ENCODE data around the gene CLCN1.

Gene CLCN1

GRCh38 chr7:143359771-143360353 is 44.0 kb downstream of the CLCN1 start:
- POLR2A ChIA-PET = no interaction called here
- 70% methylated on average over 11 of the region's 11 CpGs for WGBS (ENCODE audit: insufficient coverage)
- DNase-seq = peak in 2 of 3 donors; percentile 75 to 78

DNA sequence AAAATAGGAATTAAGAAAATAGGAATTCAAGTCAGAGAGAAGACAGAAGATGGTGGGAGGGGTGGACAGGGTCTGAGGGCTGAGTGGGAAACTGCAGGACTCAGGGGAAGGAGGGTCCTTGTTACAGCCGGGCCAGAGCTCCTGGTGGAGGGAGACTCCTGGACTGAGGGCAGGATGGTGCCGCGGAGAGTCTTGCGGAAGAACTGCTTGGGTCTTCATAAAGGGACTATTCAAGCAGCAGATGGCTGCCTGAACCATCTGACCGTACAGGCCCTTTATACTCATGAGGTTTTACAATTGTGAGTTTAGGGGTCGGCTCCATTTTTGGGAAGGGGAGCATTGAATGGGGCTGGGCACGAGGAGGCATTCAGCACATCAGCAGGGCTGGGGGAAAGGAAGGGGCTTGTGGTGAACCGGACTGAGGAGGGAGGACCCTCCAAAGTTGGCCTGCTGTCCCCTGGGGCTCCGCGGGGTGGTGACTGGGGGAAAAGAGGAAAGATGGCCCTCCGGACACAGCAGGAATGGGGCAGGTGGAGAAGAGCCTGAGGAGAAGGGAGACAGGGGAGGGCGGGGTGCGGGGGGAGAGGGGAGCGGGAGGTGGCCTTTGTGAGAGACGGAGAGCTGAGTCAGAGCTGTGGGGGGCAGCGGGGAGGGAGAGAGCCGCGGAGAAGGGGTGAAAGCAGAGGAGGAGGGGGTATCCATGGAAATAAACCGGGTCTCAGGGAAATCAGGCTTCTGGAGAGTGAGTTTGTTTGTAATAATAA is 45.1 kb downstream of the CLCN1 start:
- CTCF ChIA-PET = interaction anchor here (1.1 to 3.2 kb wide), 5 partner anchors 9 to 15 kb away, joined by 3 to 23 read pairs (median 10); no protein-coding TSS in a partner anchor
- peaks cover 11 to 53% (median 24%) of the 10 kb centered on the region in 5 experiments for H3K27me3 ChIP-seq (replicated peaks in 2 of 5; ENCODE audit: control insufficient read depth in 4 of 5, insufficient read depth in 5 of 5, low read length in 4 of 5)
- H3K4me1 ChIP-seq (ENCODE audit: control extremely low read depth in 1 of 4, control insufficient read depth in 4 of 4, insufficient read depth in 4 of 4, low read length in 3 of 4) = peaks cover 0 to 18% (median 13%) of the 10 kb centered on the region in 4 experiments
- H3K36me3 ChIP-seq (ENCODE audit: control insufficient read depth in 4 of 4, insufficient read depth in 4 of 4, low read length in 3 of 4) = no peaks in the 10 kb centered on the region
- H3K4me3 ChIP-seq (ENCODE audit: control insufficient read depth in 1 of 7, extremely low read depth in 1 of 7, insufficient read depth in 4 of 7, low read depth in 2 of 7, low read length in 6 of 7) = peak overlapping the region in 1 of 7 experiments; percentile 81
- DNase-seq = peak in 2 of 3 donors; percentile 39 to 58
- no peak overlapping the region for H3K27ac ChIP-seq (ENCODE audit: insufficient read depth in 1 of 2, low read depth in 1 of 2, low read length in 2 of 2, poor library complexity in 1 of 2, severe bottlenecking in 2 of 2)
- WGBS (ENCODE audit: insufficient coverage) = 70% methylated on average over 19 of the region's 19 CpGs
- no peaks in the 10 kb centered on the region for H3K9me3 ChIP-seq (ENCODE audit: control extremely low read depth in 1 of 5, control insufficient read depth in 4 of 5, insufficient read depth in 2 of 5, low read depth in 1 of 5, low read length in 4 of 5)
- POLR2A ChIA-PET = no interaction called here

More at GRCh38 chr7:143359771-143360353, 44.0 kb downstream of the CLCN1 start:
- Histone ChIP-seq H3K9me3 (ENCODE audit: control extremely low read depth in 1 of 5, control insufficient read depth in 4 of 5, insufficient read depth in 2 of 5, low read depth in 1 of 5, low read length in 4 of 5) (no peaks in the 10 kb centered on the region), H3K4me1 (ENCODE audit: control extremely low read depth in 1 of 4, control insufficient read depth in 4 of 4, insufficient read depth in 4 of 4, low read length in 3 of 4) (peaks cover 0 to 18% (median 13%) of the 10 kb centered on the region in 4 experiments), H3K27me3 (replicated peaks in 2 of 5; ENCODE audit: control insufficient read depth in 4 of 5, insufficient read depth in 5 of 5, low read length in 4 of 5) (peaks cover 11 to 44% (median 22%) of the 10 kb centered on the region in 5 experiments), H3K27ac (ENCODE audit: insufficient read depth in 1 of 2, low read depth in 1 of 2, low read length in 2 of 2, poor library complexity in 1 of 2, severe bottlenecking in 2 of 2) (no peak overlapping the region), H3K4me3 (ENCODE audit: control insufficient read depth in 1 of 7, extremely low read depth in 1 of 7, insufficient read depth in 4 of 7, low read depth in 2 of 7, low read length in 6 of 7) (no peak overlapping the region), H3K36me3 (ENCODE audit: control insufficient read depth in 4 of 4, insufficient read depth in 4 of 4, low read length in 3 of 4) (no peaks in the 10 kb centered on the region)
- CTCF ChIA-PET = interaction anchor here (1.1 to 3.2 kb wide), 5 partner anchors 10 to 15 kb away, joined by 3 to 23 read pairs (median 10); no protein-coding TSS in a partner anchor

- Histone ChIP-seq H3K4me1 (ENCODE audit: control extremely low read depth in 1 of 4, control insufficient read depth in 4 of 4, insufficient read depth in 4 of 4, low read length in 3 of 4) (peaks cover 0 to 18% (median 13%) of the 10 kb centered on the region in 4 experiments), H3K36me3 (ENCODE audit: control insufficient read depth in 4 of 4, insufficient read depth in 4 of 4, low read length in 3 of 4) (no peaks in the 10 kb centered on the region), H3K27me3 (replicated peaks in 2 of 5; ENCODE audit: control insufficient read depth in 4 of 5, insufficient read depth in 5 of 5, low read length in 4 of 5) (peaks cover 11 to 53% (median 24%) of the 10 kb centered on the region in 5 experiments), H3K4me3 (ENCODE audit: control insufficient read depth in 1 of 7, extremely low read depth in 1 of 7, insufficient read depth in 4 of 7, low read depth in 2 of 7, low read length in 6 of 7) (peak overlapping the region in 4 of 7 experiments; percentile 44 to 81 (median 64)), H3K9me3 (ENCODE audit: control extremely low read depth in 1 of 5, control insufficient read depth in 4 of 5, insufficient read depth in 2 of 5, low read depth in 1 of 5, low read length in 4 of 5) (no peaks in the 10 kb centered on the region), H3K27ac (ENCODE audit: insufficient read depth in 1 of 2, low read depth in 1 of 2, low read length in 2 of 2, poor library complexity in 1 of 2, severe bottlenecking in 2 of 2) (no peak overlapping the region)
- CTCF ChIA-PET = interaction anchor here (1.2 to 3.2 kb wide), 4 partner anchors 9 to 13 kb away, joined by 3 to 23 read pairs (median 7); no protein-coding TSS in a partner anchor
- POLR2A ChIA-PET = no interaction called here
- 3% methylated on average over 19 of the region's 46 CpGs for WGBS (ENCODE audit: insufficient coverage)
- no peak for DNase-seq
These were observed 45.7 kb downstream of the CLCN1 start for GRCh38 chr7:143361552-143362130.

GRCh38 chr7:143362131-143363015 is 46.5 kb downstream of the CLCN1 start, which contains the start of gene FAM131B:
Gene FAM131B, minus strand, starts transcription at chr7:143362713. Its CDS starts 110 bp downstream, at chr7:143362603.
- DNase-seq = peak in 1 of 3 donors; percentile 40
- peaks cover 0 to 18% (median 13%) of the 10 kb centered on the region in 4 experiments for H3K4me1 ChIP-seq (ENCODE audit: control extremely low read depth in 1 of 4, control insufficient read depth in 4 of 4, insufficient read depth in 4 of 4, low read length in 3 of 4)
- H3K27ac ChIP-seq (ENCODE audit: insufficient read depth in 1 of 2, low read depth in 1 of 2, low read length in 2 of 2, poor library complexity in 1 of 2, severe bottlenecking in 2 of 2) = no peak within 1 kb of the TSS
- POLR2A ChIA-PET = no interaction called here
- CTCF ChIA-PET = interaction anchor here (1.2 to 1.7 kb wide), 2 partner anchors 10 to 12 kb away, joined by 3 to 4 read pairs; no protein-coding TSS in a partner anchor
- WGBS (ENCODE audit: insufficient coverage) = 0% methylated on average over 54 of the region's 112 CpGs
- H3K27me3 ChIP-seq (replicated peaks in 2 of 5; ENCODE audit: control insufficient read depth in 4 of 5, insufficient read depth in 5 of 5, low read length in 4 of 5) = peaks cover 11 to 53% (median 23%) of the 10 kb centered on the region in 5 experiments
- no peaks in the 10 kb centered on the region for H3K9me3 ChIP-seq (ENCODE audit: control extremely low read depth in 1 of 5, control insufficient read depth in 4 of 5, insufficient read depth in 2 of 5, low read depth in 1 of 5, low read length in 4 of 5)
- peak within 1 kb of the TSS; percentile 23 to 81 (median 56) for H3K4me3 ChIP-seq (ENCODE audit: control insufficient read depth in 1 of 7, extremely low read depth in 1 of 7, insufficient read depth in 4 of 7, low read depth in 2 of 7, low read length in 6 of 7)
- no peaks in the 10 kb centered on the region for H3K36me3 ChIP-seq (ENCODE audit: control insufficient read depth in 4 of 4, insufficient read depth in 4 of 4, low read length in 3 of 4)

- H3K4me3 ChIP-seq (ENCODE audit: control insufficient read depth in 1 of 7, extremely low read depth in 1 of 7, insufficient read depth in 4 of 7, low read depth in 2 of 7, low read length in 6 of 7) = peak overlapping the region in 4 of 7 experiments; percentile 32 to 56 (median 50)
- H3K27me3 ChIP-seq (replicated peaks in 2 of 5; ENCODE audit: control insufficient read depth in 4 of 5, insufficient read depth in 5 of 5, low read length in 4 of 5) = peaks cover 11 to 53% (median 23%) of the 10 kb centered on the region in 5 experiments
- 66% methylated on average over 19 of the region's 19 CpGs for WGBS (ENCODE audit: insufficient coverage)
- ChIA-PET POLR2A (no interaction called here), CTCF (interaction anchor here (1.7 kb wide), 1 partner anchor 11 kb away, joined by 4 read pairs; no protein-coding TSS in a partner anchor)
- H3K27ac ChIP-seq (ENCODE audit: insufficient read depth in 1 of 2, low read depth in 1 of 2, low read length in 2 of 2, poor library complexity in 1 of 2, severe bottlenecking in 2 of 2) = no peak overlapping the region
- H3K4me1 ChIP-seq (ENCODE audit: control extremely low read depth in 1 of 4, control insufficient read depth in 4 of 4, insufficient read depth in 4 of 4, low read length in 3 of 4) = peaks cover 0 to 18% (median 13%) of the 10 kb centered on the region in 4 experiments
- no peaks in the 10 kb centered on the region for H3K9me3 ChIP-seq (ENCODE audit: control extremely low read depth in 1 of 5, control insufficient read depth in 4 of 5, insufficient read depth in 2 of 5, low read depth in 1 of 5, low read length in 4 of 5)
- no peaks in the 10 kb centered on the region for H3K36me3 ChIP-seq (ENCODE audit: control insufficient read depth in 4 of 4, insufficient read depth in 4 of 4, low read length in 3 of 4)
- no peak for DNase-seq
These were observed 47.4 kb downstream of the CLCN1 start for GRCh38 chr7:143363016-143363937.
